Osteocyte (in vitro differentiated cells): ENCODE results near the gene VGLL4. TPM values are rescaled to one million over a fixed set of nuclear protein-coding genes. Genes with fewer than 3 reads are reported as not detected.
"Not testable (repeated sequence)": the region's sequence is repeated elsewhere in the genome, so short reads cannot be mapped to it uniquely, and the experiment has no call there.

Experiments
- DNase-seq: peaks from one replicate; pipeline ENCODE4 v3.0.0; 2021; ENCODE audit warnings: mixed read lengths; ENCODE audit not compliant: unreplicated experiment; ENCODE audit errors: extremely low spot score
- H3K27ac Mint-ChIP-seq: one replicate; pipeline ENCODE4 v1.8.0; 2021; ENCODE audit warnings: mild to moderate bottlenecking, mixed read lengths; ENCODE audit not compliant: unreplicated experiment
- H3K27me3 Mint-ChIP-seq: one replicate; pipeline ENCODE4 v1.8.0; 2021; ENCODE audit warnings: mixed read lengths; ENCODE audit not compliant: unreplicated experiment
- H3K36me3 Mint-ChIP-seq: one replicate; pipeline ENCODE4 v1.8.0; 2021; ENCODE audit warnings: mixed read lengths; ENCODE audit not compliant: unreplicated experiment
- H3K4me1 Mint-ChIP-seq: one replicate; pipeline ENCODE4 v1.8.0; 2021; ENCODE audit warnings: mixed read lengths; ENCODE audit not compliant: unreplicated experiment
- H3K4me3 Mint-ChIP-seq: one replicate; pipeline ENCODE4 v1.8.0; 2021; ENCODE audit warnings: mild to moderate bottlenecking, moderate library complexity, mixed read lengths; ENCODE audit not compliant: unreplicated experiment
- H3K9me3 Mint-ChIP-seq: one replicate; pipeline ENCODE4 v1.8.0; 2021; ENCODE audit warnings: mixed read lengths; ENCODE audit not compliant: unreplicated experiment
- CTCF ChIP-seq: fragments of 200-600 bp; sonication (generic); IDR thresholded peaks from 2 replicates; pipeline ENCODE4 v1.5.0; 2021; ENCODE audit warnings: antibody characterized with exemption, mild to moderate bottlenecking, moderate library complexity
- total RNA-seq: library from RNA; stranded (reverse); gene quantifications from 2 replicates; pipeline ENCODE4 v1.2.1, GENCODE V29; 2021

Gene VGLL4
- total RNA-seq, 1 donor from 2014 or later = 139 TPM

GRCh38 chr3:11513817-11514135 lies 129.9 kb downstream of the VGLL4 start:
- H3K4me1 Mint-ChIP-seq = peaks cover 64% of the 10 kb centered on the region
- H3K27ac Mint-ChIP-seq = peak overlapping the region; percentile 92
- no peak for TF ChIP-seq CTCF
- H3K4me3 Mint-ChIP-seq = no peak overlapping the region
- DNase-seq = no peak
- H3K36me3 Mint-ChIP-seq = no peaks in the 10 kb centered on the region
- H3K27me3 Mint-ChIP-seq = no peaks in the 10 kb centered on the region
- no peaks in the 10 kb centered on the region for H3K9me3 Mint-ChIP-seq

DNA sequence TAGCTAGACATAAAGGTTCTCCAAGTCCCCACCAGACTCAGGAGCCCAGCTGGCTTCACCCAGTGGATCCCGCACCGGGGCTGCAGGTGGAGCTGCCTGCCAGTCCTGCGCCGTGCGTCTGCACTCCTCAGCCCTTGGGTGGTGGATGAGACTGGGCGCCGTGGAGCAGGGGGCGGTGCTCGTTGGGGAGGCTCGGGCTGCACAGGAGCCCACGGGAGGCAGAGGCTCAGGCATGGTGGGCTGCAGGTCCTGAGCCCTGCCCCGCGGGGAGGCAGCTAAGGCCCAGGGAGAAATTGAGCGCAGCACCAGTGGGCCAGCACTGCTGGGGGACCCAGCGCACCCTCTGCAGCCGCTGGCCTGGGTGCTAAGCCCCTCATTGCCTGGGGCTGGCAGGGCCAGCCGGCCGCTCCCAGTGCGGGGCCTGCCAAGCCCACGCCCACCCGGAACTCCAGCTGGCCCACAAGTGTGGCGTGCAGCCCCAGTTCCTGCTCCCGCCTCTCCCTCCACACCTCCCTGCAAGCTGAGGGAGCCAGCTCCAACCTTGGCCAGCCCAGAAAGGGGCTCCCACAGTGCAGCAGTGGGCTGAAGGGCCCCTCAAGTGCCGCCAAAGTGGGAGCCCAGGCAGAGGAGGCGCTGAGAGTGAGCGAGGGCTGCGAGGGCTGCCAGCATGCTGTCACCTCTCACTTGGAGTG lies 130.4 kb downstream of the VGLL4 start:
- H3K4me3 Mint-ChIP-seq, H3K9me3 Mint-ChIP-seq, H3K36me3 Mint-ChIP-seq, DNase-seq, H3K27me3 Mint-ChIP-seq: not testable (repeated sequence)
- H3K4me1 Mint-ChIP-seq = peaks cover 64% of the 10 kb centered on the region
- H3K27ac Mint-ChIP-seq = peak overlapping the region; percentile 92

GRCh38 chr3:11511606-11512005 lies 132.1 kb downstream of the VGLL4 start:
- not testable (repeated sequence) for H3K36me3 Mint-ChIP-seq, H3K4me3 Mint-ChIP-seq, DNase-seq, H3K9me3 Mint-ChIP-seq, H3K27me3 Mint-ChIP-seq, H3K27ac Mint-ChIP-seq
- H3K4me1 Mint-ChIP-seq = peaks cover 58% of the 10 kb centered on the region

DNA sequence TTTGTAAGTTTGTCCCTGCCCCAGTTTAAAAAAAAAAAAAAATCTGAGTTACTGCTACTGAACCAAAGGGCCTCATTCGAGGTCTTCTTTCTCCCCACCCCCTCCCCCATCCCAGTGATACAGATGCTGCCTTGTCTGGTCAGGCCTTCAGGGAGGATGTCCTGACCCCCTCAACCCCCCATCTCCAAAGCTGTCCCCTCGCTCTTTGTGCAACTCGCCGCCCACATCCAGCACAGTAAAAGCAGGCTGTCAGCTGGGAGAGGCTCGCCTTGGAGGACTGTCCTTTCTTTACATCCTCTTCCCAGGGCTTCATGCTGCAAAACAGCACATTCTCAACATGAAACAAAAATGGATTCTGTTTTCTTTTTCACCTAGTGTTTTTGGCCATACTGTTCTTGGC lies 133.4 kb downstream of the VGLL4 start:
- Mint-ChIP-seq H3K27ac (peak overlapping the region; percentile 86), H3K9me3 (no peaks in the 10 kb centered on the region), H3K4me1 (peaks cover 51% of the 10 kb centered on the region), H3K4me3 (no peak overlapping the region), H3K27me3 (no peaks in the 10 kb centered on the region), H3K36me3 (no peaks in the 10 kb centered on the region)
- no peak for DNase-seq
- TF ChIP-seq CTCF = no peak

- Mint-ChIP-seq H3K4me3 (peak overlapping the region; percentile 40), H3K27ac (peak overlapping the region; percentile 86), H3K36me3 (no peaks in the 10 kb centered on the region), H3K9me3 (no peaks in the 10 kb centered on the region), H3K4me1 (peaks cover 52% of the 10 kb centered on the region), H3K27me3 (no peaks in the 10 kb centered on the region)
- TF ChIP-seq CTCF = no peak
- no peak for DNase-seq
These were observed 133.7 kb downstream of the VGLL4 start for GRCh38 chr3:11510001-11510340.

DNA sequence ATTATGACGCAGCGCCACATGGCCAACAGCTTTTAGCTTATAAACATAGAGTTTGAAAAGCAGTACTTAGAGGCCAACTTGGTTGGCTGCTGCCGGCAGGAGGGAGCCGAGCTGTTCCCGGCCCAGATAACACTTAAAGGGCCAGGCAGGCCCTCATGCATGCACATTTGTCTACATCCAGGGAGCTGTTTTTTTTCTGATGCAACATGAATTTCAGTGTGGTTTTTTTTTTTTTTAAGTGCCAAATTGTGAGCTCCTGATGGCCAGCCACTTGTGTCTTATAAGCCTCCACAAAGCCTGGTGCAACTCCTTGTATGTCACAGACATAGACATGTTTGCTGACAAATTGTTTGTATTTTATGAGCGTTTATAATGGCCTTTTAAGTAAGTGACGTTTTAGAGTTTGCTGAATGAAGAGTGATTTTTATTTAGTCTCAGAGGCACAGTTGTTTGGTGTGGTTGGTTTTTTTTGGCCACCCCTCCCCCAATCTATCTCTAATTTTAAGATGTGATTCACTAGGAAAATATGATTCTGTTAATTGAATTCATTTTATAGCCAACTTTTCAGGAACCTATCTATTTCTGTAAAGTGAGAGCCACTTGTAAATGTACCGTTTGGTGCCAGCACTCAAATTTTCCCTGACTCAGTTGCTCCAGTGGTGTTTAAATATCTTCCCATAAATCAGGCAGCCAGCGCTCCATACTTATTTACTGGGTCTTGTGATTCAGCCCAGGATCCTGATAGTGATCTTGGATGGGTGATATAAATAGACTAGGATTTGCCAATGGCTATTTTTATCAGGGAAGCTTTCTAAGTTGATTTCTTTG lies 134.3 kb downstream of the VGLL4 start:
- DNase-seq = no peak
- H3K27me3 Mint-ChIP-seq = no peaks in the 10 kb centered on the region
- TF ChIP-seq CTCF = peak; percentile 35
- no peaks in the 10 kb centered on the region for H3K36me3 Mint-ChIP-seq
- no peaks in the 10 kb centered on the region for H3K9me3 Mint-ChIP-seq
- peak overlapping the region; percentile 86 for H3K27ac Mint-ChIP-seq
- H3K4me1 Mint-ChIP-seq = peaks cover 46% of the 10 kb centered on the region
- peak overlapping the region; percentile 40 for H3K4me3 Mint-ChIP-seq
